OCI-LY7 (cell line): ENCODE data around the gene PCED1B. TPM values are rescaled to one million over a fixed set of nuclear protein-coding genes. Genes with fewer than 3 reads are reported as not detected.
A peak's percentile ranks its signal among the peaks of the same experiment; 100 is the strongest.

Source experiments
- BruUV-seq: library from RNA; stranded (reverse); fragments of 400-500 nt; replicated peaks from 2 replicates; lab custom pipeline; 2021; lab: Mats Ljungman, UMichigan
- CTCF ChIA-PET: fragments of 300-600 bp; sonication (Branson Sonifier 250); formaldehyde crosslinking; loops from one replicate; lab custom pipeline; 2022; ENCODE audit warnings: antibody characterized with exemption; ENCODE audit not compliant: unreplicated experiment; lab: Charles Lee
- POLR2A ChIA-PET: fragments of 300-600 bp; sonication (Branson Sonifier 250); formaldehyde crosslinking; loops from one replicate; lab custom pipeline; 2022; ENCODE audit warnings: antibody characterized with exemption; lab: Charles Lee
- DNase-seq: peaks from one replicate; pipeline ENCODE4 v3.0.0-alpha.2; 2015; ENCODE audit warnings: low spot score
- H2AFZ ChIP-seq: fragments of 200-600 bp; sonication (generic), shearing (Covaris generic); 2 replicates; pipeline ENCODE4 v1.6.1; 2014; ENCODE audit warnings: mild to moderate bottlenecking, antibody characterized with exemption, low read length, moderate library complexity
- H3K27ac ChIP-seq: fragments of 200-600 bp; sonication (generic); 2 replicates; pipeline ENCODE4 v1.5.1; 2014; ENCODE audit warnings: mixed run types, low read depth, mild to moderate bottlenecking, moderate library complexity, low read length, inconsistent platforms; ENCODE audit not compliant: poor library complexity, severe bottlenecking
- H3K36me3 ChIP-seq: fragments of 200-600 bp; sonication (generic); 2 replicates; pipeline ENCODE4 v1.6.1; 2014; ENCODE audit warnings: mild to moderate bottlenecking, antibody characterized with exemption, low read length, moderate library complexity, mixed read lengths; ENCODE audit not compliant: insufficient read depth
- H3K4me1 ChIP-seq: fragments of 200-600 bp; sonication (generic); 2 replicates; pipeline ENCODE4 v1.5.1; 2014; ENCODE audit warnings: mild to moderate bottlenecking, low read length; ENCODE audit not compliant: insufficient read depth, poor library complexity, severe bottlenecking
- H3K4me2 ChIP-seq: fragments of 200-600 bp; sonication (generic); 2 replicates; pipeline ENCODE4 v1.6.1; 2014; ENCODE audit warnings: mild to moderate bottlenecking, low read length
- H3K4me3 ChIP-seq: fragments of 200-600 bp; sonication (generic); 2 replicates; pipeline ENCODE4 v1.5.1; 2014; ENCODE audit warnings: mild to moderate bottlenecking, low read depth, low read length; ENCODE audit not compliant: poor library complexity, severe bottlenecking
- H3K79me2 ChIP-seq: fragments of 200-600 bp; sonication (generic); 2 replicates; pipeline ENCODE4 v1.6.1; 2016; ENCODE audit warnings: low read depth, mild to moderate bottlenecking, low read length, moderate library complexity, mixed read lengths; ENCODE audit not compliant: insufficient read depth
- H3K9me2 ChIP-seq: fragments of 200-600 bp; sonication (generic); 2 replicates; pipeline ENCODE4 v1.6.1; 2016; ENCODE audit warnings: mild to moderate bottlenecking, low read length, mixed read lengths; ENCODE audit not compliant: insufficient read depth
- H3K9me3 ChIP-seq: fragments of 200-600 bp; sonication (generic); 2 replicates; pipeline ENCODE4 v1.6.1; 2014; ENCODE audit warnings: mild to moderate bottlenecking, mixed run types, low read length, mixed read lengths
- H4K20me1 ChIP-seq: fragments of 200-600 bp; sonication (generic); 2 replicates; pipeline ENCODE4 v1.6.1; 2014; ENCODE audit warnings: mild to moderate bottlenecking, antibody characterized with exemption, low read length, moderate library complexity, mixed read lengths; ENCODE audit not compliant: insufficient read depth
- CTCF ChIP-seq: fragments of 200-600 bp; sonication (generic); conservative IDR thresholded peaks from 2 replicates; pipeline ENCODE4 v1.5.1; 2014; ENCODE audit warnings: mild to moderate bottlenecking, antibody characterized with exemption, low read length, moderate library complexity, mixed read lengths
- EZH2phosphoT487 ChIP-seq: fragments of 200-600 bp; sonication (generic); IDR thresholded peaks from 2 replicates; pipeline ENCODE4 v1.6.1; 2018; ENCODE audit warnings: low read depth, borderline replicate concordance, mild to moderate bottlenecking, mixed run types, antibody characterized with exemption, low read length, moderate library complexity, mixed read lengths
- intact Hi-C: fragments of 100-400 bp; cut with micrococcal nuclease; formaldehyde crosslinking; loops from one replicate; pipeline ENCODE4 v1.10.0; 2022; ENCODE audit not compliant: unreplicated experiment
- total RNA-seq, 2 experiments: library from RNA; depleted of rRNA in 1 of 2; stranded (reverse); fragments of >200 nt in 1 of 2; shearing (Covaris generic) in 1 of 2; gene quantifications; 2 replicates each; pipeline ENCODE4 v1.2.3, GENCODE V29; 2014 to 2022

PCED1B gene
- total RNA-seq, 2 experiments from 2014 or later: 8.4 to 24.3 TPM

- Histone ChIP-seq H3K36me3 (no peaks in the 10 kb centered on the region), H3K9me3 (no peaks in the 10 kb centered on the region), H3K4me1 (peaks cover 54% of the 10 kb centered on the region), H4K20me1 (no peaks in the 10 kb centered on the region), H3K9me2 (no peaks in the 10 kb centered on the region), H3K27ac (no peak overlapping the region), H3K4me3 (no peak overlapping the region), H3K79me2 (no peaks in the 10 kb centered on the region), H2AFZ (no peak overlapping the region; the same call in 1 of the 2 replicates), H3K4me2 (no peak overlapping the region)
- intact Hi-C loops: loop anchor here (5.0 kb wide), 1 partner anchor 107 kb away; no protein-coding TSS in a partner anchor
- ChIA-PET POLR2A (interaction anchor here (1.4 kb wide), 1 partner anchor 18 kb away, joined by 5 read pairs; no protein-coding TSS in a partner anchor), CTCF (no interaction called here)
- TF ChIP-seq CTCF (no peak), EZH2phosphoT487 (no peak)
- no TSS peak for BruUV-seq
- no peak for DNase-seq
Observed at GRCh38 chr12:47189728-47190127, 110.3 kb downstream of the PCED1B start.

- peak overlapping the region; percentile 4; the same call in 1 of the 2 replicates for H2AFZ ChIP-seq
- H3K4me3 ChIP-seq: no peak overlapping the region
- no peak for DNase-seq
- H4K20me1 ChIP-seq: no peaks in the 10 kb centered on the region
- H3K27ac ChIP-seq: no peak overlapping the region
- CTCF ChIA-PET: no interaction called here
- TF ChIP-seq EZH2phosphoT487 (no peak), CTCF (no peak)
- H3K36me3 ChIP-seq: no peaks in the 10 kb centered on the region
- intact Hi-C loops: loop anchor here (5.0 kb wide), 1 partner anchor 108 kb away; no protein-coding TSS in a partner anchor
- POLR2A ChIA-PET: no interaction called here
- H3K4me1 ChIP-seq: peaks cover 60% of the 10 kb centered on the region
- BruUV-seq: no TSS peak
- peak overlapping the region; percentile 27; the same call in 1 of the 2 replicates for H3K4me2 ChIP-seq
- no peaks in the 10 kb centered on the region for H3K79me2 ChIP-seq
- no peaks in the 10 kb centered on the region for H3K9me2 ChIP-seq
- no peaks in the 10 kb centered on the region for H3K9me3 ChIP-seq
Observed at GRCh38 chr12:47190271-47190750, 110.9 kb downstream of the PCED1B start.

GRCh38 chr12:47190905-47191304, 111.5 kb downstream of the PCED1B start:
- CTCF ChIA-PET: no interaction called here
- Histone ChIP-seq H3K27ac (no peak overlapping the region), H2AFZ (peak overlapping the region; percentile 8; the same call in 1 of the 2 replicates)

More at GRCh38 chr12:47190905-47191304, 111.5 kb downstream of the PCED1B start:
- POLR2A ChIA-PET: interaction anchor here (1.0 kb wide), 1 partner anchor 85 kb away, joined by 3 read pairs; no protein-coding TSS in a partner anchor
- peaks cover 61% of the 10 kb centered on the region for H3K4me1 ChIP-seq
- intact Hi-C loops: loop anchor here (5.0 kb wide), 1 partner anchor 109 kb away; no protein-coding TSS in a partner anchor
- peak overlapping the region; percentile 27; the same call in 1 of the 2 replicates for H3K4me2 ChIP-seq
- no peaks in the 10 kb centered on the region for H3K9me3 ChIP-seq
- H3K36me3 ChIP-seq: no peaks in the 10 kb centered on the region
- H3K79me2 ChIP-seq: no peaks in the 10 kb centered on the region
- no TSS peak for BruUV-seq
- H4K20me1 ChIP-seq: no peaks in the 10 kb centered on the region
- TF ChIP-seq EZH2phosphoT487 (no peak), CTCF (no peak)
- H3K4me3 ChIP-seq: no peak overlapping the region
- no peak for DNase-seq
- H3K9me2 ChIP-seq: no peaks in the 10 kb centered on the region
